IMR-90 (cell line): Measurements from ENCODE around the gene IZUMO4. TPM values are rescaled to one million over a fixed set of nuclear protein-coding genes. Genes with fewer than 3 reads are reported as not detected.

Experiments
- ATAC-seq: fragments of 200-7000 bp; cut with Tn5 transposase; 2 replicates; pipeline ENCODE4 v1.9.1; 2020; ENCODE audit warnings: low read depth, mild to moderate bottlenecking, moderate library complexity
- BruUV-seq: library from RNA; stranded (reverse); fragments of 400-500 nt; replicated peaks from 2 replicates; lab custom pipeline; 2021; lab: Mats Ljungman, UMichigan
- CTCF ChIA-PET: fragments of 300-600 bp; formaldehyde crosslinking; extraction: SDS; loops from one replicate; lab custom pipeline; 2021; ENCODE audit warnings: antibody characterized with exemption; lab: Yijun Ruan, JAX
- POLR2A ChIA-PET: fragments of 300-600 bp; sonication (Branson Sonifier 250); formaldehyde crosslinking; loops from one replicate; lab custom pipeline; 2022; ENCODE audit warnings: antibody characterized with exemption; ENCODE audit not compliant: unreplicated experiment; lab: Charles Lee
- DNase-seq: peaks from one replicate; pipeline ENCODE4 v3.0.0; 2013
- H2AFZ ChIP-seq: replicated peaks from 2 replicates; pipeline ENCODE3; 2013; ENCODE audit warnings: low read length, mild to moderate bottlenecking; ENCODE audit not compliant: poor library complexity
- H2AK5ac ChIP-seq: 2 replicates; pipeline ENCODE4 v1.6.1; 2013; ENCODE audit warnings: low read depth, low read length, inconsistent platforms
- H2AK9ac ChIP-seq: replicated peaks from 2 replicates; pipeline ENCODE3; 2013; ENCODE audit warnings: mild to moderate bottlenecking, low read depth, low read length, moderate library complexity; ENCODE audit not compliant: poor library complexity
- H2BK120ac ChIP-seq: 2 replicates; pipeline ENCODE4 v1.6.1; 2013; ENCODE audit warnings: low read depth, low read length, inconsistent platforms
- H2BK15ac ChIP-seq: 3 replicates; pipeline ENCODE4 v1.6.1; 2013; ENCODE audit warnings: low read depth, low read length, inconsistent platforms
- H2BK20ac ChIP-seq: 2 replicates; pipeline ENCODE4 v1.6.1; 2013; ENCODE audit warnings: low read depth, mild to moderate bottlenecking, inconsistent platforms, low read length, moderate library complexity
- H2BK5ac ChIP-seq: 2 replicates; pipeline ENCODE4 v1.6.1; 2013; ENCODE audit warnings: mild to moderate bottlenecking, low read depth, low read length, inconsistent platforms; ENCODE audit not compliant: poor library complexity, severe bottlenecking
- H3K14ac ChIP-seq: replicated peaks from 2 replicates; pipeline ENCODE4 v1.6.1; 2013; ENCODE audit warnings: low read depth, low read length, inconsistent platforms
- H3K18ac ChIP-seq: 2 replicates; pipeline ENCODE4 v1.6.1; 2013; ENCODE audit warnings: low read depth, low read length, control low read depth
- H3K23ac ChIP-seq: 2 replicates; pipeline ENCODE4 v1.6.1; 2013; ENCODE audit warnings: low read depth, low read length, inconsistent platforms
- H3K27ac ChIP-seq: 2 replicates; pipeline ENCODE4 v1.5.1; 2013; ENCODE audit warnings: mild to moderate bottlenecking, control low read depth, low read length; ENCODE audit not compliant: insufficient read depth
- H3K27me3 ChIP-seq: 2 replicates; pipeline ENCODE4 v1.6.1; 2013; ENCODE audit warnings: low read length; ENCODE audit not compliant: control insufficient read depth, insufficient read depth
- H3K36me3 ChIP-seq: 2 replicates; pipeline ENCODE4 v1.6.1; 2013; ENCODE audit warnings: low read length, mixed read lengths; ENCODE audit not compliant: control insufficient read depth, insufficient read depth
- H3K4ac ChIP-seq: 2 replicates; pipeline ENCODE4 v1.6.1; 2013; ENCODE audit warnings: low read depth, low read length, inconsistent platforms
- H3K4me1 ChIP-seq: 2 replicates; pipeline ENCODE4 v1.6.1; 2013; ENCODE audit warnings: low read length, mixed read lengths; ENCODE audit not compliant: control insufficient read depth, insufficient read depth
- H3K4me2 ChIP-seq: 2 replicates; pipeline ENCODE4 v1.6.1; 2013; ENCODE audit warnings: low read depth, mild to moderate bottlenecking, control low read depth, low read length, moderate library complexity
- H3K4me3 ChIP-seq: 2 replicates; pipeline ENCODE4 v1.5.1; 2013; ENCODE audit warnings: low read depth, mild to moderate bottlenecking, control low read depth, low read length, moderate library complexity; ENCODE audit not compliant: insufficient read depth
- H3K56ac ChIP-seq: 2 replicates; pipeline ENCODE4 v1.6.1; 2013; ENCODE audit warnings: low read length, inconsistent platforms; ENCODE audit not compliant: insufficient read depth; ENCODE audit errors: extremely low read depth
- H3K79me1 ChIP-seq, 2 experiments: 2 replicates each; pipeline ENCODE4 v1.6.1; 2013; ENCODE audit warnings: low read length in 2 of 2, inconsistent platforms in 1 of 2, low read depth in 1 of 2
- H3K9ac ChIP-seq: 2 replicates; pipeline ENCODE4 v1.6.1; 2013; ENCODE audit warnings: low read depth, low read length, control low read depth
- H3K9me1 ChIP-seq: 2 replicates; pipeline ENCODE4 v1.6.1; 2013; ENCODE audit warnings: low read length, inconsistent platforms; ENCODE audit not compliant: insufficient read depth
- H3K9me3 ChIP-seq: 2 replicates; pipeline ENCODE4 v1.6.1; 2013; ENCODE audit warnings: low read length; ENCODE audit not compliant: control insufficient read depth, insufficient read depth
- H4K20me1 ChIP-seq: 2 replicates; pipeline ENCODE4 v1.6.1; 2013; ENCODE audit warnings: low read length, inconsistent platforms; ENCODE audit not compliant: insufficient read depth
- H4K5ac ChIP-seq: 2 replicates; pipeline ENCODE4 v1.6.1; 2013; ENCODE audit warnings: mild to moderate bottlenecking, low read depth, low read length, control low read depth
- H4K8ac ChIP-seq, 2 experiments: 2 replicates each; pipeline ENCODE4 v1.6.1; 2013; ENCODE audit warnings: low read depth in 2 of 2, low read length in 2 of 2, control low read depth in 1 of 2, inconsistent platforms in 1 of 2
- H4K91ac ChIP-seq: 2 replicates; pipeline ENCODE4 v1.6.1; 2013; ENCODE audit warnings: low read depth, low read length, inconsistent platforms; ENCODE audit not compliant: insufficient read depth
- BHLHE40 ChIP-seq: fragments of 150-350 bp; IDR thresholded peaks from 2 replicates; pipeline ENCODE4 v1.6.1; 2016; ENCODE audit warnings: mild to moderate bottlenecking, low read depth, low read length
- CEBPB ChIP-seq: IDR thresholded peaks from 2 replicates; pipeline ENCODE4 v1.6.1; 2012; ENCODE audit warnings: low read depth, low read length, improper control_type of control experiment
- CTCF ChIP-seq: conservative IDR thresholded peaks from 2 replicates; pipeline ENCODE4 v1.5.1; 2012; ENCODE audit warnings: mild to moderate bottlenecking, low read depth, low read length, improper control_type of control experiment
- ELK1 ChIP-seq: fragments of 150-350 bp; IDR thresholded peaks from 2 replicates; pipeline ENCODE4 v1.6.1; 2016; ENCODE audit warnings: low read depth, mild to moderate bottlenecking, low read length, moderate library complexity, borderline replicate concordance
- FOS ChIP-seq: fragments of 150-350 bp; IDR thresholded peaks from 2 replicates; pipeline ENCODE4 v1.6.1; 2016; ENCODE audit warnings: low read depth, low read length
- MAZ ChIP-seq: IDR thresholded peaks from 2 replicates; pipeline ENCODE4 v1.6.1; 2012; ENCODE audit warnings: low read depth, mild to moderate bottlenecking, low read length, improper control_type of control experiment, moderate library complexity, borderline replicate concordance
- POLR2A ChIP-seq: IDR thresholded peaks from 2 replicates; pipeline ENCODE4 v1.6.1; 2012; ENCODE audit warnings: mild to moderate bottlenecking, low read depth, low read length
- RAD21 ChIP-seq: IDR thresholded peaks from 2 replicates; pipeline ENCODE4 v1.6.1; 2012; ENCODE audit warnings: low read length, improper control_type of control experiment
- RCOR1 ChIP-seq: IDR thresholded peaks from 2 replicates; pipeline ENCODE4 v1.6.1; 2012; ENCODE audit warnings: mild to moderate bottlenecking, low read length, improper control_type of control experiment; ENCODE audit not compliant: insufficient replicate concordance
- RFX5 ChIP-seq: IDR thresholded peaks from 2 replicates; pipeline ENCODE4 v1.8.0; 2012; ENCODE audit warnings: low read depth, mild to moderate bottlenecking, low read length, moderate library complexity
- SMC3 ChIP-seq: fragments of 150-350 bp; IDR thresholded peaks from 2 replicates; pipeline ENCODE4 v1.6.1; 2016; ENCODE audit warnings: low read depth, mild to moderate bottlenecking, antibody characterized with exemption, low read length, moderate library complexity
- USF2 ChIP-seq: fragments of 150-350 bp; IDR thresholded peaks from 2 replicates; pipeline ENCODE4 v1.6.1; 2017; ENCODE audit warnings: mild to moderate bottlenecking, antibody characterized with exemption, low read length, low read depth
- WGBS, 2 experiments: methylation state at CpG; one replicate each; pipeline versions ENCODE4 v1.1.5 to v1.1.7; 2013; ENCODE audit warnings: missing lambda C conversion rate in 2 of 2; ENCODE audit not compliant: insufficient read length in 1 of 2; ENCODE audit errors: extremely low coverage in 2 of 2; 5-methylcytosine and 5-hydroxymethylcytosine counted together
- dilution Hi-C: fragments of 300-500 bp; cut with HindIII; formaldehyde crosslinking; loops from one replicate; pipeline ENCODE4 v1.14.3; 2018; ENCODE audit warnings: low sequenced_read_pairs; ENCODE audit not compliant: unreplicated experiment
- in situ Hi-C: fragments of 300-500 bp; cut with MboI; formaldehyde crosslinking; loops from 3 replicates; pipeline ENCODE4 v1.14.3; 2019; ENCODE audit warnings: low sequenced_read_pairs, inconsistent platforms, mixed read lengths
- intact Hi-C: fragments of 100-400 bp; cut with micrococcal nuclease; formaldehyde crosslinking; loops from 2 replicates; pipeline ENCODE4 v1.10.0; 2022
- polyA plus RNA-seq, 3 experiments: library from polyadenylated mRNA; depleted of rRNA; stranded (reverse); fragments of >200 nt; gene quantifications; 2 replicates each; pipeline ENCODE4 v1.2.3, GENCODE V29; 2012; ENCODE audit warnings: low replicate concordance in 1 of 3
- total RNA-seq: library from RNA; depleted of rRNA; stranded (reverse); fragments of >200 nt; gene quantifications from 2 replicates; pipeline ENCODE4 v1.2.3, GENCODE V29; 2012

IZUMO4 gene
- total and polyA plus RNA-seq, 2 of the 4 experiments (the other 2 are of a cell fraction): 0.72 to 2.8 TPM

- CTCF ChIA-PET: no interaction called here
Measured at GRCh38 chr19:2070986-2071673, 25.6 kb upstream of the IZUMO4 start.

More at GRCh38 chr19:2070986-2071673, 25.6 kb upstream of the IZUMO4 start:
- POLR2A ChIA-PET: no interaction called here
- in situ Hi-C loops (no loop called here), dilution Hi-C loops (no loop called here), intact Hi-C loops (no loop called here)
- Histone ChIP-seq H2BK120ac (no peak overlapping the region), H4K91ac (no peak overlapping the region), H2AK5ac (no peak overlapping the region), H3K9me1 (no peaks in the 10 kb centered on the region), H2BK15ac (no peak overlapping the region), H3K56ac (no peak overlapping the region), H4K8ac (no peak overlapping the region), H3K18ac (no peak overlapping the region), H3K27me3 (no peaks in the 10 kb centered on the region), H2AFZ (no peak overlapping the region), H4K20me1 (0 out of 2 replicates have a peak, but pooled peaks cover 6% of the 10 kb centered on the region), H3K9ac (no peak overlapping the region), H2BK5ac (no peak overlapping the region), H3K4me3 (no peak overlapping the region), H4K5ac (no peak overlapping the region), H2AK9ac (no peak overlapping the region), H3K4me1 (no peaks in the 10 kb centered on the region), H3K27ac (no peak overlapping the region), H3K23ac (no peak overlapping the region), H3K4me2 (no peak overlapping the region), H3K14ac (no peak overlapping the region), H3K79me1 (no peaks in the 10 kb centered on the region; a peak in 1 of 4 replicates), H3K36me3 (peaks cover 34% of the 10 kb centered on the region), H3K4ac (no peak overlapping the region), H3K9me3 (no peaks in the 10 kb centered on the region), H2BK20ac (no peak overlapping the region)
- TF ChIP-seq SMC3 (no peak), BHLHE40 (no peak), ELK1 (no peak), RCOR1 (no peak), FOS (no peak), USF2 (no peak), RAD21 (no peak), POLR2A (no peak), CTCF (no peak), RFX5 (no peak), CEBPB (no peak), MAZ (no peak)
- no peak for ATAC-seq
- TSS peak; percentile 79 for BruUV-seq
- 91% methylated on average over 7 of the region's 19 CpGs; no CpG with 5 or more reads in 1 of the 2 experiments for WGBS, 2 experiments
- DNase-seq: no peak
